NB4 (cell line): ENCODE data around the gene FAIM2.

Experiments used
- MYC ChIP-seq: IDR thresholded peaks from 2 replicates; pipeline ENCODE4 v1.6.1; 2011; ENCODE audit warnings: low read depth, low read length
- POLR2A ChIP-seq: IDR thresholded peaks from 2 replicates; pipeline ENCODE4 v1.6.1; 2011; ENCODE audit warnings: mild to moderate bottlenecking; ENCODE audit not compliant: insufficient read length; ENCODE audit errors: extremely low read depth
- TF ChIP-seq, protein P1 (sequence below): IDR thresholded peaks from one replicate; pipeline ENCODE4 v1.5.1; 2012; ENCODE audit warnings: low read depth, low read length
- TF ChIP-seq, protein P2 (sequence below): IDR thresholded peaks from 2 replicates; pipeline ENCODE4 v1.6.1; 2011; ENCODE audit warnings: low read depth, low read length

DNA sequence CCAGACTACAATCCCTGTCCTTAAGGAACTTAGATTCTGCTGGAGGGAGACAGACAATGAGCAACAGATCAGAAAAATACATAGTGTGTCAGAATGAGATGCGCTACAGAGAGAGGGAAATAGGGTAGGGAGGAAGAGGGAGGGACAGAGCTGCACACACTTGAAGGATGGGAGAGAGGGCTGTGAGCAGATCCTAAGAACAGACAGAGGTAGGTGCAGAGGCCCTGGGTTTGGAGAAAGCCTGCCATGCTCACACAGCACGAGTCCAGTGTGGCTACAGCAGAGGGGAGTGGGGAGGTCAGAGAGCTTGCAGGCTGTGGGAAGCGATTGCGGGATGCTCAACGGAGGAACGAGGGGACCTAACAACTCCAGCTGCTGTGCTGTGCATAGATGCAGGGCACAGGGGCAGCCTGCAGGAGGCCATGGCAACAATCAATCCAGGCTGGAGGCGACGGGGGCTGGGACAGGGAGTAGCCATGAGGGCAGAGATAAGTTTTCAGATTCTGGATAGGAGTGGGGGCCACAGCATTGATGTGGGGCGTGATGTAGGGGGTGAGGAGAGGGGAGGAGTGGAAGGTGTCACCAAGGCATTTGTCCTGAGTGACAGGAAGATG, 20.7 kb downstream of the FAIM2 start:
- TF ChIP-seq, protein P1, sequence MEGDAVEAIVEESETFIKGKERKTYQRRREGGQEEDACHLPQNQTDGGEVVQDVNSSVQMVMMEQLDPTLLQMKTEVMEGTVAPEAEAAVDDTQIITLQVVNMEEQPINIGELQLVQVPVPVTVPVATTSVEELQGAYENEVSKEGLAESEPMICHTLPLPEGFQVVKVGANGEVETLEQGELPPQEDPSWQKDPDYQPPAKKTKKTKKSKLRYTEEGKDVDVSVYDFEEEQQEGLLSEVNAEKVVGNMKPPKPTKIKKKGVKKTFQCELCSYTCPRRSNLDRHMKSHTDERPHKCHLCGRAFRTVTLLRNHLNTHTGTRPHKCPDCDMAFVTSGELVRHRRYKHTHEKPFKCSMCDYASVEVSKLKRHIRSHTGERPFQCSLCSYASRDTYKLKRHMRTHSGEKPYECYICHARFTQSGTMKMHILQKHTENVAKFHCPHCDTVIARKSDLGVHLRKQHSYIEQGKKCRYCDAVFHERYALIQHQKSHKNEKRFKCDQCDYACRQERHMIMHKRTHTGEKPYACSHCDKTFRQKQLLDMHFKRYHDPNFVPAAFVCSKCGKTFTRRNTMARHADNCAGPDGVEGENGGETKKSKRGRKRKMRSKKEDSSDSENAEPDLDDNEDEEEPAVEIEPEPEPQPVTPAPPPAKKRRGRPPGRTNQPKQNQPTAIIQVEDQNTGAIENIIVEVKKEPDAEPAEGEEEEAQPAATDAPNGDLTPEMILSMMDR: no peak
- no peak for TF ChIP-seq POLR2A
- TF ChIP-seq, protein P2, sequence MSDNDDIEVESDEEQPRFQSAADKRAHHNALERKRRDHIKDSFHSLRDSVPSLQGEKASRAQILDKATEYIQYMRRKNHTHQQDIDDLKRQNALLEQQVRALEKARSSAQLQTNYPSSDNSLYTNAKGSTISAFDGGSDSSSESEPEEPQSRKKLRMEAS: no peak
- TF ChIP-seq MYC: no peak
